Vagina (tissue), 2 donors: Measurements from ENCODE around the gene ISYNA1. TPM values are rescaled to one million over a fixed set of nuclear protein-coding genes. Genes with fewer than 3 reads are reported as not detected.

Source experiments
- DNase-seq, 2 donors: peaks; one replicate each; pipeline ENCODE4 v3.0.0-alpha.2; 2017; ENCODE audit errors: extremely low spot score in 2 of 2
- H3K27ac ChIP-seq: fragments of 200-600 bp; sonication (generic); one replicate; pipeline ENCODE4 v1.5.1; 2019
- H3K27me3 ChIP-seq: fragments of 200-600 bp; sonication (generic); one replicate; pipeline ENCODE4 v1.5.1; 2019
- H3K36me3 ChIP-seq, 2 donors: fragments of 200-600 bp; sonication (generic); one replicate each; pipeline ENCODE4 v1.5.1; 2017 to 2019
- H3K4me1 ChIP-seq: fragments of 200-600 bp; sonication (generic); one replicate; pipeline ENCODE4 v1.5.1; 2019
- H3K4me3 ChIP-seq, 2 donors: fragments of 200-600 bp; sonication (generic); 1 replicate in 1 of 2; 2 replicates in 1 of 2; pipeline ENCODE4 v1.5.1; 2016 to 2019
- H3K9me3 ChIP-seq: fragments of 200-600 bp; sonication (generic); one replicate; pipeline ENCODE4 v1.5.1; 2019
- POLR2A ChIP-seq, 2 donors: fragments of 450-650 bp; IDR thresholded peaks; one replicate each; pipeline ENCODE4 v1.6.1; 2017; ENCODE audit warnings: antibody characterized with exemption in 2 of 2, mild to moderate bottlenecking in 2 of 2, moderate library complexity in 2 of 2
- POLR2AphosphoS5 ChIP-seq, 2 donors: sonication (generic); formaldehyde crosslinking; IDR thresholded peaks; one replicate each; pipeline ENCODE4 v1.9.0; 2017; ENCODE audit warnings: antibody characterized with exemption in 2 of 2, mild to moderate bottlenecking in 2 of 2, low read depth in 1 of 2; ENCODE audit not compliant: insufficient read depth in 1 of 2
- intact Hi-C: fragments of 100-400 bp; cut with DNase I; formaldehyde crosslinking; loops from one replicate; pipeline ENCODE4 v1.15.1; 2023
- total RNA-seq: library from RNA; depleted of rRNA; stranded (reverse); fragments of >200 nt; gene quantifications from one replicate; pipeline ENCODE4 v1.2.3, GENCODE V29; 2016
- TF ChIP-seq, protein P1 (sequence below), 3 experiments: fragments of 450-650 bp in 2 of 3; fragments of 200-600 bp in 1 of 3; sonication (generic) in 1 of 3; IDR thresholded peaks; one replicate each; pipeline ENCODE4 v1.5.1; 2017 to 2019; ENCODE audit warnings: antibody characterized with exemption in 3 of 3, mild to moderate bottlenecking in 2 of 3, moderate library complexity in 2 of 3

ISYNA1 gene
- total RNA-seq, 1 donor from 2014 or later = 57.5 TPM

DNA sequence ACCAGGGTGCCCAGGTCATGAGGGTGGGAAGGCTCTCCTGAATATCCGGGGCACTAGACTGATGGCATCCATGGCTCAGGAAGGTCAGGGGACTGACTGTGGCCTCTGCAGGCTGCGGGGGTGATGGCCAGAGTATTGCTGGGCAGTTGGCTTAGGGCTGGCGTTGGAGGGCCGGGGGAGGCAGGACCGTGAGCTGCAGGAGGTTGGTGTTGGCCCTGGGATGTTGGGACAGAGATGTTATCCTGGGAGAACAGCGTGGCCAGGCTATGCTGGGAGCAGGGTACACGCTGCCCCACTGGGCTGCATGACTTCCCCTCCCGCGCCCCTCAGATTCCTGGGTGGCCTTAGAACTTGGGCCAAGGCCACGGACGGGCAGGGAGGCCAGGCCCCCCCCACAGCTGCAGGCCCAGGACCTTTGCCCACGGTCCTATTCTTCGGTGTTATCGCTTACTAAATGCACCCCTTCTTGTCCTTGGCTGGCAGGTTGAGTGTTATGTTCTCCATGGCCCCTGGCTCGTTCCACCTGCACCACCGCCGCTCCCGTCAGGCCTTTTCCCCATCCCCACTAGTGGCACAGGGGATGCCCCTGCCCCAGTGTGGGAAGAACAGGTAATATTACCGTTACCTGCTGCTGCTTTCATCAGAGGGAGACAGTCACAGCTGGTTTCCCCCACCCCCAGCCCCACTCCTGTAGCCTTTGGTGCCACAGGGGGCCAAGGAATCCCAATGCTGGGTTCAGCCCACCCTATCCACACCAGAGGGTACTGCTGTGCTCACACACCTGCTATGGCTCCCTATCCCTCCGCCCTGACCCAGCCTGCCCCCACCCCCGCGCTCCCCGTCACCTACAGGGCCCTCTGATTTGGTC is 3.2 kb upstream of the ISYNA1 start:
- H3K4me1 ChIP-seq = peaks cover 33% of the 10 kb centered on the region
- TF ChIP-seq, protein P1, sequence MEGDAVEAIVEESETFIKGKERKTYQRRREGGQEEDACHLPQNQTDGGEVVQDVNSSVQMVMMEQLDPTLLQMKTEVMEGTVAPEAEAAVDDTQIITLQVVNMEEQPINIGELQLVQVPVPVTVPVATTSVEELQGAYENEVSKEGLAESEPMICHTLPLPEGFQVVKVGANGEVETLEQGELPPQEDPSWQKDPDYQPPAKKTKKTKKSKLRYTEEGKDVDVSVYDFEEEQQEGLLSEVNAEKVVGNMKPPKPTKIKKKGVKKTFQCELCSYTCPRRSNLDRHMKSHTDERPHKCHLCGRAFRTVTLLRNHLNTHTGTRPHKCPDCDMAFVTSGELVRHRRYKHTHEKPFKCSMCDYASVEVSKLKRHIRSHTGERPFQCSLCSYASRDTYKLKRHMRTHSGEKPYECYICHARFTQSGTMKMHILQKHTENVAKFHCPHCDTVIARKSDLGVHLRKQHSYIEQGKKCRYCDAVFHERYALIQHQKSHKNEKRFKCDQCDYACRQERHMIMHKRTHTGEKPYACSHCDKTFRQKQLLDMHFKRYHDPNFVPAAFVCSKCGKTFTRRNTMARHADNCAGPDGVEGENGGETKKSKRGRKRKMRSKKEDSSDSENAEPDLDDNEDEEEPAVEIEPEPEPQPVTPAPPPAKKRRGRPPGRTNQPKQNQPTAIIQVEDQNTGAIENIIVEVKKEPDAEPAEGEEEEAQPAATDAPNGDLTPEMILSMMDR (IDR thresholded peaks at IDR 0.05) = no peak
- peak in 1 of 2 donors; percentile 23 for TF ChIP-seq POLR2AphosphoS5 (IDR thresholded peaks at IDR 0.05; ENCODE audit: insufficient read depth in 1 of 2, low read depth in 1 of 2)
- no peak for DNase-seq
- H3K4me3 ChIP-seq = no peak overlapping the region
- H3K9me3 ChIP-seq = no peaks in the 10 kb centered on the region
- intact Hi-C loops = loop anchor here (10.0 kb wide), 1 partner anchor 234 kb away; no protein-coding TSS in a partner anchor
- H3K27me3 ChIP-seq = no peaks in the 10 kb centered on the region
- peaks cover 0 to 23% of the 10 kb centered on the region in 2 donors for H3K36me3 ChIP-seq
- no peak overlapping the region for H3K27ac ChIP-seq

DNA sequence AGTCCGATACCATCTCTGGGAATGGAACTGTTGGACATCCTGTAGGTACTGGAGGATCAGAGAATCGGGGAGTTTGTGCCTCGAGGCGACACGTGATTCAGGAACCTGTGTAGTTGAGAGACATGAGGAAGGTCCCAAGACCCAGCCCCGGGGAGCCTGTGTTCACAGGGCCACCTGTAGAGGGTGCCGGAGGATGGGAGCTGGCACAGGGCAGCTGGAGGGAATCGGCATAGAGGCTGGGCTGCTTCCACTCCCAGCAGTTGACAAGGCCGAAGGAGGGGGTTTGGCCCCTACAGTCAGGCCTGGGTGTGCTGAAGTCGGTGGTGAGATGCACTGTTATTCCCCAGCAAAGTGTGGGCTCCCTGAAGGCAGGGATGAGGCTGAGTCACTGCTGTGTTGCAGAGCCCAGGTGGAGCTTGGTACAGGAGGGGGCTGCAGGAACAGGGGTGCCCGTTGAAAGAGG is 2.5 kb upstream of the ISYNA1 start:
- no peak for DNase-seq
- peaks cover 36% of the 10 kb centered on the region for H3K4me1 ChIP-seq
- H3K4me3 ChIP-seq = no peak overlapping the region
- TF ChIP-seq POLR2AphosphoS5 (IDR thresholded peaks at IDR 0.05; ENCODE audit: insufficient read depth in 1 of 2, low read depth in 1 of 2) (no peak), POLR2A (IDR thresholded peaks at IDR 0.05) (no peak)
- TF ChIP-seq, protein P1 (IDR thresholded peaks at IDR 0.05) = no peak
- H3K27me3 ChIP-seq = no peaks in the 10 kb centered on the region
- no peaks in the 10 kb centered on the region for H3K9me3 ChIP-seq
- H3K27ac ChIP-seq = no peak overlapping the region
- H3K36me3 ChIP-seq = peaks cover 0 to 15% of the 10 kb centered on the region in 2 donors
- intact Hi-C loops = loop anchor here (10.0 kb wide), 1 partner anchor 234 kb away; no protein-coding TSS in a partner anchor

DNA sequence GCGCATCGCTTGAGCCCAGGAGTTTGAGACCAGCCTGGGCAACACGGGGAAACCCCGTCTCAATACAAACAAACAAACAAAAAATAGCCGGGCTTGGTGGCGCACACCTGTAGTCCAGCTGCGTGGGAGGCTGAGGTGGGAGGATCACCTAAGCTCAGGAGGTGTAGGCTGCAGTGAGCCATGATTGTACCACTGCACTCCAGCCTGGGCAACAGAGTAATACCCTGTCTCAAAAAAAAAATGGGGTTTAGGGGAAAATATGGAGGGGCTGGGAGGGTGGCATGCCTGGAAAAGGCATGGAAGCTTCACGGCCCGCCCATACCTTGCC is 1.9 kb upstream of the ISYNA1 start:
- no peak for DNase-seq
- intact Hi-C loops = loop anchor here (10.0 kb wide), 1 partner anchor 235 kb away; no protein-coding TSS in a partner anchor
- H3K4me3 ChIP-seq = no peak overlapping the region
- peaks cover 0 to 14% of the 10 kb centered on the region in 2 donors for H3K36me3 ChIP-seq
- TF ChIP-seq POLR2AphosphoS5 (IDR thresholded peaks at IDR 0.05; ENCODE audit: insufficient read depth in 1 of 2, low read depth in 1 of 2) (no peak), POLR2A (IDR thresholded peaks at IDR 0.05) (no peak)
- TF ChIP-seq, protein P1 (IDR thresholded peaks at IDR 0.05) = no peak
- peaks cover 37% of the 10 kb centered on the region for H3K4me1 ChIP-seq
- peak overlapping the region; percentile 78 for H3K27ac ChIP-seq
- no peaks in the 10 kb centered on the region for H3K9me3 ChIP-seq
- no peaks in the 10 kb centered on the region for H3K27me3 ChIP-seq

DNA sequence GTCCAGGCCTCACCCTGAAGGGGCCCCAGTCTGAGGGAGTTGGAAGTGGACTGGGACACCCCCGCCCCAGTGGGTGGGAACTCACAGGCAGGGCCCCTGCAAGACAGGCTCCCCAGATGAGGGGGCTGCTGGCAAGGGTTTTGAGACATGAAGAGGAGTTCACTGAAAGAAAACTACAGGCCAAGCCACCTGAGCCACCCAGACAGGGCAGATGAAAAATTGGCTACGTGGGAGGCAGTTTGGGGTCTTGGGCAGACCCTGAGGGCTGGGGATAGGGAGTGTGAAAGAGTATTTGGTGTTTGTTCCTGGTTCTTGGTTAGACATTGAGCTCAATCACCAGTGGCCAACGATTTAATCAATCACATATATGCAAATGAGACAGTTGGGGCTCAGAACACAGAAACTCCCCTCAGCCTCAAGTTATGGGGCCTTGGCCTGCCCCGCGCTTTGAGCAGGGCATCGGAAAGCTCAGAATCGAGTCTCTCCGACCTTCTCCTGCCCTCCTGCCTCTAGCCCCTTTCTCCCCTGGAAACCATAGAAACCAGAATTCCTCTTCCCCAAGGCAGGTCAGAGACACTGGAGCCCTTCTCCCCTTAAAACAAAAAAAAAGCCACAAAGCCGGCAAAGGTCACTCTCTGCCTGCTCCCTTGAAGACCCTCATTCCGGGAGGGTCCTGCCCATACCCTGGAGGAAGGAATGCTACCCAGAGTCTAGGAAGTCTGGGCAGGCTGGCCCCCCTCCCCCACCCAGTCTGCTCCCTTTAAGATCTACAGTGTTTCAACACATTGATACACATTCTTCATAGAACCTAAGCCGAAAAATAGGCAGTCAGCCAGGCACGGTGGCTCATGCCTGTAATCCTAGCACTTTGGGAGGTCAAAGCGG is 1.3 kb upstream of the ISYNA1 start:
- H3K4me1 ChIP-seq = peaks cover 43% of the 10 kb centered on the region
- no peaks in the 10 kb centered on the region for H3K27me3 ChIP-seq
- no peaks in the 10 kb centered on the region for H3K9me3 ChIP-seq
- no peak overlapping the region for H3K4me3 ChIP-seq
- no peak for DNase-seq
- no peak for TF ChIP-seq POLR2A (IDR thresholded peaks at IDR 0.05)
- TF ChIP-seq, protein P1 (IDR thresholded peaks at IDR 0.05) = no peak
- peak overlapping the region; percentile 78 for H3K27ac ChIP-seq
- intact Hi-C loops = no loop called here
- peaks cover 0 to 8% of the 10 kb centered on the region in 2 donors for H3K36me3 ChIP-seq
